Measurements from ENCODE around the gene MBD5.
A peak's percentile ranks its signal among the peaks of the same experiment; 100 is the strongest.

Gene MBD5

DNA sequence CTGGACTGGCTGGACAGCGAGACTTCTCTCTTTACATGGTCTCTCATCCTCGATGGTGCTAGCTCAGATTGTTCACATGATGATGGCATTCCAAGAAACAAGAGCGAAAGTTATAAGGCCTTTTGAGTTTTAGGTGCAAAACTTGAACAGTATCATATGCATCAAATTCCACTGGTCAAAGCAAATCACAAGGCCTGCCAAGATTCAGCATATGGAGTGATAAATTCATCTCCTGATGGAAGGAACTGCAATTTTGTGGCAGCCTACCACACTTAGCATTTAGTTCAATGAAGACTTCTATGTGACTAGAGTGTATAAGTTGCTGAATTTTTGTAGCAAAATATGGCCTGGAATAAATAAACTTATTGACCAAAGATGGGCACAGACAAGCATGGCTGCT, 429.6 kb downstream of the MBD5 start:
- H3K4me3 ChIP-seq (ENCODE audit: low read depth, low read length): no peak overlapping the region
- no peak for DNase-seq (ENCODE audit: low read depth)
- TF ChIP-seq, protein P1, sequence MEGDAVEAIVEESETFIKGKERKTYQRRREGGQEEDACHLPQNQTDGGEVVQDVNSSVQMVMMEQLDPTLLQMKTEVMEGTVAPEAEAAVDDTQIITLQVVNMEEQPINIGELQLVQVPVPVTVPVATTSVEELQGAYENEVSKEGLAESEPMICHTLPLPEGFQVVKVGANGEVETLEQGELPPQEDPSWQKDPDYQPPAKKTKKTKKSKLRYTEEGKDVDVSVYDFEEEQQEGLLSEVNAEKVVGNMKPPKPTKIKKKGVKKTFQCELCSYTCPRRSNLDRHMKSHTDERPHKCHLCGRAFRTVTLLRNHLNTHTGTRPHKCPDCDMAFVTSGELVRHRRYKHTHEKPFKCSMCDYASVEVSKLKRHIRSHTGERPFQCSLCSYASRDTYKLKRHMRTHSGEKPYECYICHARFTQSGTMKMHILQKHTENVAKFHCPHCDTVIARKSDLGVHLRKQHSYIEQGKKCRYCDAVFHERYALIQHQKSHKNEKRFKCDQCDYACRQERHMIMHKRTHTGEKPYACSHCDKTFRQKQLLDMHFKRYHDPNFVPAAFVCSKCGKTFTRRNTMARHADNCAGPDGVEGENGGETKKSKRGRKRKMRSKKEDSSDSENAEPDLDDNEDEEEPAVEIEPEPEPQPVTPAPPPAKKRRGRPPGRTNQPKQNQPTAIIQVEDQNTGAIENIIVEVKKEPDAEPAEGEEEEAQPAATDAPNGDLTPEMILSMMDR (conservative IDR thresholded peaks at IDR 0.05; ENCODE audit: low read depth, low read length): no peak

DNA sequence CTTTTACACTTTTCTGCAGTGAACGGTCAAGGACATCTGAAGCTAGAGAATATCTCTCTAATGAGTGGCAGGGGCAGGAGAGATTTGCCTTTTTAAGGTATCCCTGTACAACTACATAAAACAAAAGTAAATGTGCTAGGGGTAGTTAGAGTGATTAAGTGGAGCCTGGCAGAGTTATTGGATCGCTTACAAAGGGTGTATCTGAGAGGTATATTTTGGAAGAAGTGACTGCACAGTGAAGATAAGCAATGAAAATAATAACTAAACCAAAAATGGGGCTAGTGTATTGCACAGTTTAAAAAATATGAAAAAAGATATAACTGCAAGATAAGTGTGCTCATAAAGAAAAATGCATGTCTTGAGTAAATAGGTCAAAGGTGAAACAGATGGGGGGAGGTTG, 430.2 kb downstream of the MBD5 start:
- TF ChIP-seq, protein P1 (conservative IDR thresholded peaks at IDR 0.05; ENCODE audit: low read depth, low read length): no peak
- no peak overlapping the region for H3K4me3 ChIP-seq (ENCODE audit: low read depth, low read length)
- no peak for DNase-seq (ENCODE audit: low read depth)

DNA sequence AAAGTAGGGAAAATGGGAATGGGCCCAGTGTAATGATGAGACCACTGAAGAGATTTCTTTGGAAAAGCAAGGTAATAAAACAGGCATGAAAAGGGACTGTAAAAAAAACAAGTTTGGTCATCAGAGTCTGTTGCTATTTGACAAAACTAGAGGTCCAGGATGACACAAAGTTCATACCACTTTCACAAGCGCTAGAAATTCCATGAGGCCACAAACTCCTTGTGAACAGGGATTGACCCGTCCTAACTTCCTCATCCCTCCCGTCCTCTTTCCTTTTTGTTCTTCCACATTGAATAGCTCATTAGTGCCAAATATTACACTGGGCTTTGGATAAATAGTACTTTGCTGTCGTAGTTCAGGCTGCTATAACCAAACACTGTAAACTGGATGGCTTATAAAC, 434.9 kb downstream of the MBD5 start:
- TF ChIP-seq, protein P1 (conservative IDR thresholded peaks at IDR 0.05; ENCODE audit: low read depth, low read length): no peak
- no peak overlapping the region for H3K4me3 ChIP-seq (ENCODE audit: low read depth, low read length)
- DNase-seq (ENCODE audit: low read depth): no peak

DNA sequence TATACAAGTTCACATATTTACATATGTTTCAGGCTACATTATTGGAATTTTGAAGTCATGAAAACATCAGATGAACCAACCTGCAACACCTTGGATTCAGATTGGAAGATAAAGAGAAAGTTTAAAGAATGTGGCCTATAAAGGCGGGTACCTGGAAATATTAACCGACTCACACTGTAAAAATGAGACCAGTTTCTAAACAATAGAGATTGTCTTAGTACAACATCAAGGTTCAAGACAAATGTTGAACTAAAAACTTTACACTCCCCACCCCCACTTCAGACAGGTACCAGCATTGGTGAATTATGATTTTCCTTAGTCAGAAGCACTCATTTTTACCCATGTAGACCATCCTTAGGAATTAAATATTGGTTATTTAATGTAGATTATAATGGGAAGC, 437.3 kb downstream of the MBD5 start:
- no peak for DNase-seq (ENCODE audit: low read depth)

DNA sequence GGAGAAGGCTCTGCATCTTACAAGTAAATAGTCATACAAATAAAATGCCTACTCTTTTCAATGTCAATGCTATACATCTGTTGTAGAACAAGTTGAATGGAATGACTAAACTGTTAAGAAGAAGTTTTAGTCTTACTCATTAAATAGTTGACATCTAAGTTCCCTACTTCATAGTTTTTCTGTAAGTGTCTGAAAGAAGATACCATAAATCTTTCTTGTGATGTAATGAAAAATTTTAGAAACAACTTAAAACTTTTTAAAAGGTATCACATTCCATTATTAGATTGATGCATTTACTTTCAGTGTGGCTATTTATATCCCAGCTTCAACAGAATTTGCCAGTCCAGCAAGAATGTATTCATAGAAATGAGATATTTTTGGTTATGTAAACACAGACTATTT, 438.5 kb downstream of the MBD5 start:
- peak; percentile 31 for DNase-seq (ENCODE audit: low read depth)
- H3K4me3 ChIP-seq (ENCODE audit: low read depth, low read length): no peak overlapping the region
- TF ChIP-seq, protein P1 (conservative IDR thresholded peaks at IDR 0.05; ENCODE audit: low read depth, low read length): no peak

More for the DNA sequence above, 437.3 kb downstream of the MBD5 start:
- TF ChIP-seq, protein P1 (conservative IDR thresholded peaks at IDR 0.05; ENCODE audit: low read depth, low read length): no peak
- H3K4me3 ChIP-seq (ENCODE audit: low read depth, low read length): no peak overlapping the region

DNA sequence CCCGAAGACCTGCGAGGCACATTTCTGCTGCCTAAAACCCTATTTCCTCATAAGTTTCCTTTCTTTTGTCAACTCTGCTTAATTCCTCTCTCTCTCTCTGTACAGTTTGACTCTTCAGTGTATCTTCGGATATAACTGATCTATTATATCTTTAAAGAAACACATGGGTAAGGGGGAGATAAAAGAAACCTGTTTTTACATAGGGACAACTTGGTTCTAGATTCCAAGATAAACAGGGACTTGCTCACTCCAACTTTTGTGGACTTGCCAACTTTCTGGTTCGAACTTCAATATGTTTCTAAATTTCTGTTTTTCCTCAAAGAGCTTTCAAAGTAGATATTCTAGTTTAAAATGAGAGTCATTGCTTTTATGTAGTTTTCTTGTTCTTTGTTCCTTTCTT, 441.0 kb downstream of the MBD5 start:
- DNase-seq (ENCODE audit: low read depth): no peak
- no peak overlapping the region for H3K4me3 ChIP-seq (ENCODE audit: low read depth, low read length)

DNA sequence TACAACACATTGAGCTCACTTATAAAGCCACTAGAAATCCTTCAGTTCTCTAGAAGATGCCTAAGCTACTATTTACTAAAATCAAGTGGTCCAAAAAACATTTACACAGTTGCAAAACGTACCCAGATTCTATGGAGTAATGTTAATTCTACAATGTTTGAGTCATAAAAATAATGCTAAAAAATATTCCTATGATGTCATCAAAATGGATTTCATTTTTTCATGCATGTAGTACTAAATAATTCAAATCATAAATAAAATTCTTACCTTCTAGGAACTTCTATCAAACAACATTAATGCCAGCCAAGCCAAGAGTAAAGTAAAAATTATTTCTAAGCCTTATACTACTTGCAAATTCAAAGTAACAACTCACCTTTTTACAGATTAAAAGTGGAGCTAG, 454.7 kb downstream of the MBD5 start:
- H3K4me3 ChIP-seq (ENCODE audit: low read depth, low read length): no peak overlapping the region
- no peak for DNase-seq (ENCODE audit: low read depth)
- TF ChIP-seq, protein P1 (conservative IDR thresholded peaks at IDR 0.05; ENCODE audit: low read depth, low read length): no peak

More for the DNA sequence above, 441.0 kb downstream of the MBD5 start:
- TF ChIP-seq, protein P1 (conservative IDR thresholded peaks at IDR 0.05; ENCODE audit: low read depth, low read length): no peak

Data from choroid plexus epithelial cell (primary cell).